ENCODE data around the gene TRIM67. TPM values are rescaled to one million over a fixed set of nuclear protein-coding genes. Genes with fewer than 3 reads are reported as not detected.
A peak's percentile ranks its signal among the peaks of the same experiment; 100 is the strongest.

Gene TRIM67
- total and polyA plus RNA-seq, 8 donors: under 0.01 to 0.09 (median 0.05) TPM

- H3K27me3 ChIP-seq: no peaks in the 10 kb centered on the region
- DNase-seq: peak in 1 of 6 donors; percentile 27
- no peaks in the 10 kb centered on the region for H3K9me3 ChIP-seq
- H3K27ac ChIP-seq: peak overlapping the region; percentile 44 to 75 (median 53)
- ATAC-seq: peak; percentile 36 to 61 (median 52)
- TF ChIP-seq, protein P1, sequence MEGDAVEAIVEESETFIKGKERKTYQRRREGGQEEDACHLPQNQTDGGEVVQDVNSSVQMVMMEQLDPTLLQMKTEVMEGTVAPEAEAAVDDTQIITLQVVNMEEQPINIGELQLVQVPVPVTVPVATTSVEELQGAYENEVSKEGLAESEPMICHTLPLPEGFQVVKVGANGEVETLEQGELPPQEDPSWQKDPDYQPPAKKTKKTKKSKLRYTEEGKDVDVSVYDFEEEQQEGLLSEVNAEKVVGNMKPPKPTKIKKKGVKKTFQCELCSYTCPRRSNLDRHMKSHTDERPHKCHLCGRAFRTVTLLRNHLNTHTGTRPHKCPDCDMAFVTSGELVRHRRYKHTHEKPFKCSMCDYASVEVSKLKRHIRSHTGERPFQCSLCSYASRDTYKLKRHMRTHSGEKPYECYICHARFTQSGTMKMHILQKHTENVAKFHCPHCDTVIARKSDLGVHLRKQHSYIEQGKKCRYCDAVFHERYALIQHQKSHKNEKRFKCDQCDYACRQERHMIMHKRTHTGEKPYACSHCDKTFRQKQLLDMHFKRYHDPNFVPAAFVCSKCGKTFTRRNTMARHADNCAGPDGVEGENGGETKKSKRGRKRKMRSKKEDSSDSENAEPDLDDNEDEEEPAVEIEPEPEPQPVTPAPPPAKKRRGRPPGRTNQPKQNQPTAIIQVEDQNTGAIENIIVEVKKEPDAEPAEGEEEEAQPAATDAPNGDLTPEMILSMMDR (IDR thresholded peaks at IDR 0.05): no peak
- peaks cover 0 to 8% (median 6%) of the 10 kb centered on the region in 3 donors for H3K36me3 ChIP-seq
- peak overlapping the region; percentile 58 to 84 (median 70) for H3K4me3 ChIP-seq
- 1 to 2% methylated on average over 10 of the region's 10 CpGs for WGBS, 2 donors
- intact Hi-C loops (cut with DNase I): no loop called here
- peaks cover 6 to 22% (median 18%) of the 10 kb centered on the region in 3 donors for H3K4me1 ChIP-seq
- no peak for FAIRE-seq
Observed at GRCh38 chr1:231241750-231242149, 79.9 kb downstream of the TRIM67 start.

DNA sequence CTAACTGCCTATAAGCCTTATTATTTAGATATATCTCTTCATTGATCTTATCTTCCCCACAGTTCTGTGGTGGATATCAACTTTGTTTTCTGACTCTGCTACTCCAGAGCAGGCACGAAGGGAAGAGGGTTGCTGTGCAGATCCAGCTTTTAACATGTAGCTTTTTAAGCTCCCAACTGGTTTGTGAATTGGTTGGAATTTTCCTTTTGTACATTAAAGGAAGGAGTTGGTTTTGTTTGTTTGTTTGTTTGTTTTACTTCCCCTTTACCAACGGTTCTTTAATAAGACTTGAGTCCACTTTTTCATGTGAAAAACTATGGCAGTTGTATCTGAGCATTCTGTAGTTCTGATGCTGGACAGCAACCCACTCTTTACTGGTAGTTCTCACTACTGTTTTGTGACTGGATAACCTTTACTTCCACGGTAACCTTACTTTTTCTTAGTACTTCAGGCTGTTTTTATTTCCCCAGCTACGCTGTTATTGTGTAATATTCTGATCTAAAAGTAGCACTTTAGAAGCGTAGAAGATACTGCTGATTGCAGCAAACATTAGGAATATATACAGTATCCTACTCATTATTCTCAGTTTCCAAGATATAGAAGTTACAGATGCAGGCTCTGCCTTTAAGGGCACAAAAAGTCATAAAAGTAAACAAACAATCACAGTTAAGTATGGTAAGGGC, 80.8 kb downstream of the TRIM67 start:
- intact Hi-C loops (cut with DNase I): no loop called here

DNA sequence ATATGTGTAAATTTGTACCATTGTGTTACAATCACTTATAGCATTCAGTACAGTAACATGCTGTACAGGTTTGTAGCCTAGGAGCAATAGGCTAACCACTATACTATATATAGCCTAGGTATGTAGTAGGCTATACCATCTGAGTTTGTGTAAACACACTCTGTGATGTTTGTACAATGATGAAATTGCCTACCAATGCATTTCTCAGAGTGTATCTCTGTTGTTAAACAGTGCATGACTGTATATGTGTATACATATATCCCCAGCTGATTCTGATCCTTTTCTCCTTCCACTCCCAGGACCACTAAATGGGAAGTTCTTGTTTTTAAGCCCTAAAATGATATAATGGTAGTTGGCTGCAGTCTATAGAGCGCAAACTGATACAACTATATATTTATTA, 86.9 kb downstream of the TRIM67 start:
- no peaks in the 10 kb centered on the region for H3K9me3 ChIP-seq

More for the DNA sequence above, 80.8 kb downstream of the TRIM67 start:
- FAIRE-seq: no peak
- Histone ChIP-seq H3K27me3 (no peaks in the 10 kb centered on the region), H3K4me3 (peak overlapping the region in 1 of 4 donors; percentile 74), H3K27ac (no peak overlapping the region), H3K9me3 (no peaks in the 10 kb centered on the region), H3K4me1 (peaks cover 6 to 22% (median 18%) of the 10 kb centered on the region in 3 donors), H3K36me3 (peaks cover 0 to 8% (median 4%) of the 10 kb centered on the region in 3 donors)
- ATAC-seq: no peak
- DNase-seq: no peak
- TF ChIP-seq, protein P1 (IDR thresholded peaks at IDR 0.05): no peak
- 42 to 53% methylated on average over 5 of the region's 5 CpGs for WGBS, 2 donors

DNA sequence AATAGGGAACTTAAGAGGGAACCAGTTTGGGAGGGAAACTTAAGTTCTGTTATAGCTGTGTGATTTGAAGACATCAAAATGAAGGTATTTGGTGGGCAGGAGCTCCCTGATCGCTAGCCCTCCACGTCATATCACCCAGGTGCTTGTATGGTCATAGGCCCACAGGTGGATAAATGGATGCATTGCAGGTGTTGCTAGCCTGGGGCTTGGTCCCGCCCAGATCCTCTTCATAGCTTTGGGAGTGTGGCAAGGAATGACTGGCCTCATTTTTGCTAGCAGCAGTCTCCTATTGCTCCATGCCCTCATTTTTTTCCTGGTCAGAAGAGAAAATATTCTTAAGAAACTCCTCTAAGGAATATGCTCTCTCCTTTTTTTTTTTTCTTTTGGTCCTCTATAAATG, 90.5 kb downstream of the TRIM67 start:
- Histone ChIP-seq H3K4me1 (no peaks in the 10 kb centered on the region), H3K4me3 (no peak overlapping the region), H3K36me3 (peaks cover 0 to 6% (median 0%) of the 10 kb centered on the region in 3 donors), H3K9me3 (no peaks in the 10 kb centered on the region), H3K27ac (no peak overlapping the region), H3K27me3 (no peaks in the 10 kb centered on the region)
- TF ChIP-seq, protein P1 (IDR thresholded peaks at IDR 0.05): no peak
- intact Hi-C loops (cut with DNase I): no loop called here
- FAIRE-seq (no peak), ATAC-seq (no peak), DNase-seq (no peak)
- WGBS, 2 donors: 90 to 91% methylated on average over 3 of the region's 3 CpGs

More for the DNA sequence above, 86.9 kb downstream of the TRIM67 start:
- H3K27ac ChIP-seq: no peak overlapping the region
- ATAC-seq (no peak), FAIRE-seq (no peak), DNase-seq (no peak)
- H3K36me3 ChIP-seq: no peaks in the 10 kb centered on the region
- no peaks in the 10 kb centered on the region for H3K27me3 ChIP-seq
- 97 to 100% methylated on average over 1 of the region's 1 CpG for WGBS, 2 donors
- H3K4me1 ChIP-seq: no peaks in the 10 kb centered on the region
- intact Hi-C loops (cut with DNase I): no loop called here
- H3K4me3 ChIP-seq: no peak overlapping the region
- TF ChIP-seq, protein P1 (IDR thresholded peaks at IDR 0.05): no peak

DNA sequence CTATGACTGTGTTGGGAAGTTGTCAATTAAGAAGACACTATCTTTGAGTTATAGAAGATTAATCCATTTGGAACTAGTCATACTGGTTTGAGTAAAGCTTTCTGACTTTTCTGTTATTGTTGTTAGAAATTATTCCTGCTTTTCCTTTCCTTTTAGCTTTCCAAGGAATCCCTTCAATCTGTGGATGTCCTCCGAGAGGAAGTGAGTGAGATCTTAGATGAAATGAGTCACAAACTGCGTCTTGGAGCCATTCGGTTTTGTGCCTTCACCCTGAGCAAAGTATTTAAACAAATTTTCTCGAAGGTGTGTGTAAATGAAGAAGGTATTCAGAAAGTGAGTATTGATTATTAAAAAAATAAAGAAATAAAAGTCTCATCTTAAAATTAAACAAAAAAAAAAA, 98.5 kb downstream of the TRIM67 start:
- 86 to 88% methylated on average over 4 of the region's 4 CpGs for WGBS, 2 donors
- DNase-seq: no peak
- intact Hi-C loops (cut with DNase I): no loop called here
- H3K4me1 ChIP-seq: no peaks in the 10 kb centered on the region
- TF ChIP-seq, protein P1 (IDR thresholded peaks at IDR 0.05): no peak
- FAIRE-seq: no peak
- no peak overlapping the region for H3K27ac ChIP-seq
- H3K9me3 ChIP-seq: no peaks in the 10 kb centered on the region
- ATAC-seq: no peak
- peaks cover 0 to 27% (median 2%) of the 10 kb centered on the region in 3 donors for H3K36me3 ChIP-seq
- H3K4me3 ChIP-seq: no peak overlapping the region
- no peaks in the 10 kb centered on the region for H3K27me3 ChIP-seq

Data from pancreas (tissue), 10 donors.